ENCODE measurements around the gene RMND5A. TPM values are rescaled to one million over a fixed set of nuclear protein-coding genes. Genes with fewer than 3 reads are reported as not detected.
A peak's percentile ranks its signal among the peaks of the same experiment; 100 is the strongest.

Gene RMND5A
- total RNA-seq, 1 experiment from 2014 or later, result 34.1 TPM

GRCh38 chr2:86774862-86775261, 54.8 kb downstream of the RMND5A start:
- Histone ChIP-seq H3K4me2 (ENCODE audit: low read length) (no peak overlapping the region), H3K79me2 (ENCODE audit: low read length) (no peaks in the 10 kb centered on the region), H3K9me2 (replicated peaks; ENCODE audit: low read length) (no peaks in the 10 kb centered on the region), H4K20me1 (ENCODE audit: low read length) (no peaks in the 10 kb centered on the region), H3K9me3 (ENCODE audit: low read length) (no peaks in the 10 kb centered on the region), H2AFZ (ENCODE audit: low read length) (no peak overlapping the region), H3K27me3 (ENCODE audit: low read length) (no peaks in the 10 kb centered on the region), H3K4me3 (ENCODE audit: low read length) (no peak overlapping the region), H3K36me3 (ENCODE audit: low read depth, low read length) (peaks cover 4% of the 10 kb centered on the region; the same call in 1 of the 2 replicates), H3K27ac (ENCODE audit: low read length) (no peak overlapping the region), H3K9ac (ENCODE audit: low read length) (no peak overlapping the region), H3F3A (ENCODE audit: low read length, unreplicated experiment) (no peaks in the 10 kb centered on the region), H3K4me1 (ENCODE audit: insufficient read depth, low read length) (no peaks in the 10 kb centered on the region)
- intact Hi-C loops (cut with micrococcal nuclease), result no loop called here
- DNase-seq, result no peak
- ATAC-seq, result no peak
- ChIA-PET CTCF (no interaction called here), POLR2A (ENCODE audit: unreplicated experiment) (no interaction called here)
- TF ChIP-seq EZH2phosphoT487 (IDR thresholded peaks at IDR 0.05; ENCODE audit: borderline replicate concordance, low read length) (no peak), EZH2 (IDR thresholded peaks at IDR 0.05; ENCODE audit: low read length, unreplicated experiment) (no peak), CTCF (conservative IDR thresholded peaks at IDR 0.05; ENCODE audit: low read depth, low read length) (no peak)
- no TSS peak for BruUV-seq (replicated peaks)

- no peaks in the 10 kb centered on the region for H3K79me2 ChIP-seq (ENCODE audit: low read length)
- CTCF ChIA-PET, result no interaction called here
- no peaks in the 10 kb centered on the region for H4K20me1 ChIP-seq (ENCODE audit: low read length)
- DNase-seq (no peak), ATAC-seq (no peak)
- H3K4me1 ChIP-seq (ENCODE audit: insufficient read depth, low read length), result no peaks in the 10 kb centered on the region
- H3K4me2 ChIP-seq (ENCODE audit: low read length), result no peak overlapping the region
- POLR2A ChIA-PET (ENCODE audit: unreplicated experiment), result no interaction called here
- no peaks in the 10 kb centered on the region for H3K9me3 ChIP-seq (ENCODE audit: low read length)
- no peak overlapping the region for H2AFZ ChIP-seq (ENCODE audit: low read length)
- peaks cover 4% of the 10 kb centered on the region; the same call in 1 of the 2 replicates for H3K36me3 ChIP-seq (ENCODE audit: low read depth, low read length)
- H3K4me3 ChIP-seq (ENCODE audit: low read length), result no peak overlapping the region
- H3F3A ChIP-seq (ENCODE audit: low read length, unreplicated experiment), result no peaks in the 10 kb centered on the region
- intact Hi-C loops (cut with micrococcal nuclease), result no loop called here
- no peaks in the 10 kb centered on the region for H3K27me3 ChIP-seq (ENCODE audit: low read length)
- BruUV-seq (replicated peaks), result TSS peak; percentile 4
- TF ChIP-seq EZH2phosphoT487 (IDR thresholded peaks at IDR 0.05; ENCODE audit: borderline replicate concordance, low read length), result no peak
- TF ChIP-seq EZH2 (IDR thresholded peaks at IDR 0.05; ENCODE audit: low read length, unreplicated experiment), result no peak
- TF ChIP-seq CTCF (conservative IDR thresholded peaks at IDR 0.05; ENCODE audit: low read depth, low read length), result no peak
- no peak overlapping the region for H3K9ac ChIP-seq (ENCODE audit: low read length)
- no peak overlapping the region for H3K27ac ChIP-seq (ENCODE audit: low read length)
- H3K9me2 ChIP-seq (replicated peaks; ENCODE audit: low read length), result no peaks in the 10 kb centered on the region
Observed at GRCh38 chr2:86775338-86775737, 55.2 kb downstream of the RMND5A start.

GRCh38 chr2:86776532-86776931, 56.4 kb downstream of the RMND5A start:
- H2AFZ ChIP-seq (ENCODE audit: low read length), result no peak overlapping the region
- no peaks in the 10 kb centered on the region for H3K4me1 ChIP-seq (ENCODE audit: insufficient read depth, low read length)
- H3K9me2 ChIP-seq (replicated peaks; ENCODE audit: low read length), result no peaks in the 10 kb centered on the region
- no peaks in the 10 kb centered on the region for H3F3A ChIP-seq (ENCODE audit: low read length, unreplicated experiment)
- DNase-seq, result no peak
- intact Hi-C loops (cut with micrococcal nuclease), result no loop called here
- no peaks in the 10 kb centered on the region for H3K79me2 ChIP-seq (ENCODE audit: low read length)
- no peaks in the 10 kb centered on the region for H3K27me3 ChIP-seq (ENCODE audit: low read length)
- no peak for ATAC-seq
- no TSS peak for BruUV-seq (replicated peaks)
- TF ChIP-seq EZH2phosphoT487 (IDR thresholded peaks at IDR 0.05; ENCODE audit: borderline replicate concordance, low read length), result no peak
- no peak for TF ChIP-seq EZH2 (IDR thresholded peaks at IDR 0.05; ENCODE audit: low read length, unreplicated experiment)
- TF ChIP-seq CTCF (conservative IDR thresholded peaks at IDR 0.05; ENCODE audit: low read depth, low read length), result no peak
- POLR2A ChIA-PET (ENCODE audit: unreplicated experiment), result no interaction called here
- CTCF ChIA-PET, result no interaction called here
- H3K4me3 ChIP-seq (ENCODE audit: low read length), result no peak overlapping the region
- H3K9ac ChIP-seq (ENCODE audit: low read length), result no peak overlapping the region
- no peak overlapping the region for H3K4me2 ChIP-seq (ENCODE audit: low read length)
- no peak overlapping the region for H3K27ac ChIP-seq (ENCODE audit: low read length)
- H3K36me3 ChIP-seq (ENCODE audit: low read depth, low read length), result peaks cover 3% of the 10 kb centered on the region; the same call in 1 of the 2 replicates
- no peaks in the 10 kb centered on the region for H3K9me3 ChIP-seq (ENCODE audit: low read length)
- no peaks in the 10 kb centered on the region for H4K20me1 ChIP-seq (ENCODE audit: low read length)
